ENCODE data around the gene PPP1R13B. TPM values are rescaled to one million over a fixed set of nuclear protein-coding genes. Genes with fewer than 3 reads are reported as not detected.

Gene PPP1R13B
- total RNA-seq, 1 donor from 2014 or later = 16.2 TPM

DNA sequence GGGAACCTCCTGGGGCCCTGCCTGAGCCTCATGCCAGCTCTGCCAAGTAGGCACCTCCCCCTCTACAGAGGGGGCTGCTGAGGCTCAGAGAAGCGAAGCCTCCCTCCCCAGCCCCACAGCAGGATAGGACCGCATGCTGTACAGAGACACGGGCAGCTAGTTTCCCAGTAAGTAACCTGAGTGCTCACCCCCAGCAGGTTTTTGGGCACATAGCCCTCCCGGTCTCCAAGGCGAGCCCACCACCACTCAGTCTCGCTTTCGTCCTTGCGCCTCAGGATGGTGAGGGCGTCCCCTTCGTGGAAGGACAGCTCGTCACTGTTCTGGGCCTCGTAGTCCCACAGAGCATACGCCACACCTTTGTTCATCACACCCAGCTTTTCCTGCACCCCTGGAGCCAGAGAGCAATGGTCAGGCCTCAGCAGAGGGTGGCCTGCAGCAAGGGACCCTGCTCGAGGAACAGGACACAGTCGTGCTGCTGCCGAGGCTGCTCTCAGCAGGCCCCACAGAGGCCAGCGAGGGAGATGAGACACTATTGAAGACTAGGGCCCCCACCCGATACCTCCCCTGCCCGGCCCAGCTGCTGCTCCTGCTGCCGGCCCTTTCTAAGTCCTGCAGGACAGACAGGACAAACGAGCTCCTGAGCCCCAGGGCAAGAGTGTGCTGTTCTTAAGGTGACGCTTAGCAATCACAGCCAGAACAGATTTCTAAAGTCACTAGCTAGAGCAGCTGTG is 111.4 kb downstream of the PPP1R13B start:
- CTCF ChIA-PET = interaction anchor here (0.7 kb wide), 1 partner anchor 61 kb away, joined by 3 read pairs; no protein-coding TSS in a partner anchor

DNA sequence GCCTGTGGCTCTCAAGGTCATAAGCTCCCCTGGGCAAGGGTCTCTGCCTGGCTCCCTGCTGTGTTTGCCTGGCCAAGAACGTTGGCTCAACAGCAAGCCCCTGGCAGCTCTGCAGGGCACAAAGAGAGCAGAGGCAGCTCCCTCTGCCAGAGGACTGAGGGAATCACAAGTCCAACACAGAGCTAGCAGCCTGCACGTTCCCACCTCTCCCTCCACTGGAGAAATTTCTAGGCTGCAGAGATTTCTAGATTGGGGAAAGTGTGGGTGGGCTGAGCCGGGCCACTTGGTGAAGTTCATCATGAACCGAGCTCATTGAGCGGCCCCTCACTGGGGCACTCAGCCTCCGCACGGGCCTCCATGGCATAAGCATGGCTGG is 111.9 kb downstream of the PPP1R13B start:
- ATAC-seq (ENCODE audit: low read depth) = no peak
- CTCF ChIA-PET = interaction anchor here (0.7 kb wide), 1 partner anchor 60 kb away, joined by 3 read pairs; no protein-coding TSS in a partner anchor
- POLR2A ChIA-PET = interaction anchor here (0.6 kb wide), 1 partner anchor 116 kb away, joined by 3 read pairs; no protein-coding TSS in a partner anchor
- no peaks in the 10 kb centered on the region for H3K27me3 Mint-ChIP-seq
- DNase-seq = no peak
- no peak overlapping the region for H3K4me3 Mint-ChIP-seq
- no peaks in the 10 kb centered on the region for H3K9me3 Mint-ChIP-seq
- H3K27ac Mint-ChIP-seq = no peak overlapping the region
- TF ChIP-seq, protein P1, sequence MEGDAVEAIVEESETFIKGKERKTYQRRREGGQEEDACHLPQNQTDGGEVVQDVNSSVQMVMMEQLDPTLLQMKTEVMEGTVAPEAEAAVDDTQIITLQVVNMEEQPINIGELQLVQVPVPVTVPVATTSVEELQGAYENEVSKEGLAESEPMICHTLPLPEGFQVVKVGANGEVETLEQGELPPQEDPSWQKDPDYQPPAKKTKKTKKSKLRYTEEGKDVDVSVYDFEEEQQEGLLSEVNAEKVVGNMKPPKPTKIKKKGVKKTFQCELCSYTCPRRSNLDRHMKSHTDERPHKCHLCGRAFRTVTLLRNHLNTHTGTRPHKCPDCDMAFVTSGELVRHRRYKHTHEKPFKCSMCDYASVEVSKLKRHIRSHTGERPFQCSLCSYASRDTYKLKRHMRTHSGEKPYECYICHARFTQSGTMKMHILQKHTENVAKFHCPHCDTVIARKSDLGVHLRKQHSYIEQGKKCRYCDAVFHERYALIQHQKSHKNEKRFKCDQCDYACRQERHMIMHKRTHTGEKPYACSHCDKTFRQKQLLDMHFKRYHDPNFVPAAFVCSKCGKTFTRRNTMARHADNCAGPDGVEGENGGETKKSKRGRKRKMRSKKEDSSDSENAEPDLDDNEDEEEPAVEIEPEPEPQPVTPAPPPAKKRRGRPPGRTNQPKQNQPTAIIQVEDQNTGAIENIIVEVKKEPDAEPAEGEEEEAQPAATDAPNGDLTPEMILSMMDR (IDR thresholded peaks at IDR 0.05) = no peak
- intact Hi-C loops (cut with micrococcal nuclease) = no loop called here
- no peaks in the 10 kb centered on the region for H3K4me1 Mint-ChIP-seq
- H3K36me3 Mint-ChIP-seq (ENCODE audit: low read depth) = peaks cover 47% of the 10 kb centered on the region

More for the DNA sequence above, 111.4 kb downstream of the PPP1R13B start:
- H3K4me1 Mint-ChIP-seq = no peaks in the 10 kb centered on the region
- ATAC-seq (ENCODE audit: low read depth) = no peak
- intact Hi-C loops (cut with micrococcal nuclease) = no loop called here
- TF ChIP-seq, protein P1 (IDR thresholded peaks at IDR 0.05) = no peak
- DNase-seq = no peak
- no peak overlapping the region for H3K27ac Mint-ChIP-seq
- no peak overlapping the region for H3K4me3 Mint-ChIP-seq
- H3K9me3 Mint-ChIP-seq = no peaks in the 10 kb centered on the region
- POLR2A ChIA-PET = interaction anchor here (0.6 kb wide), 1 partner anchor 117 kb away, joined by 3 read pairs; no protein-coding TSS in a partner anchor
- H3K36me3 Mint-ChIP-seq (ENCODE audit: low read depth) = peaks cover 49% of the 10 kb centered on the region
- H3K27me3 Mint-ChIP-seq = no peaks in the 10 kb centered on the region

DNA sequence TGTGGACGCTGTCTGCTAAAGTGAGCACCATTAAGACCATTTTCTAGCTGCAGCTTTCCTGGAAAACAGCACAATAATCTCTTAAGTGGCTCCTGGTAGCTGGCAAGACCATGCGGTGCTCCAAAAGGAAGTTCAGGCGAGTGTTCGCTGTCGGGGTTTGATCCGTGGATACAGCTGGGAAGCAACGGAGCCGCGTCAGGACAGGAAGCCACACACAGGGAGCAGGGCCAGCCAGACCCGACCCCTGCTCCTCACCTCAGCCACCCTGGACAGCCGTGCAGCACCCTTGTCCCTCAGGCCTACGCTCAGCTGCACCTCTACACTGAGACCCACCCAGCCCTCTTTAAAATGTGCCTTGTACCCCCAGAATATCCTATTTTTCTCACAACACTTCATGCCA is 112.4 kb downstream of the PPP1R13B start:
- H3K4me1 Mint-ChIP-seq = no peaks in the 10 kb centered on the region
- ChIA-PET CTCF (no interaction called here), POLR2A (no interaction called here)
- no peaks in the 10 kb centered on the region for H3K9me3 Mint-ChIP-seq
- DNase-seq (no peak), ATAC-seq (ENCODE audit: low read depth) (no peak)
- no peak overlapping the region for H3K27ac Mint-ChIP-seq
- no peak overlapping the region for H3K4me3 Mint-ChIP-seq
- TF ChIP-seq, protein P1 (IDR thresholded peaks at IDR 0.05) = no peak
- intact Hi-C loops (cut with micrococcal nuclease) = no loop called here
- H3K36me3 Mint-ChIP-seq (ENCODE audit: low read depth) = peaks cover 46% of the 10 kb centered on the region
- no peaks in the 10 kb centered on the region for H3K27me3 Mint-ChIP-seq

DNA sequence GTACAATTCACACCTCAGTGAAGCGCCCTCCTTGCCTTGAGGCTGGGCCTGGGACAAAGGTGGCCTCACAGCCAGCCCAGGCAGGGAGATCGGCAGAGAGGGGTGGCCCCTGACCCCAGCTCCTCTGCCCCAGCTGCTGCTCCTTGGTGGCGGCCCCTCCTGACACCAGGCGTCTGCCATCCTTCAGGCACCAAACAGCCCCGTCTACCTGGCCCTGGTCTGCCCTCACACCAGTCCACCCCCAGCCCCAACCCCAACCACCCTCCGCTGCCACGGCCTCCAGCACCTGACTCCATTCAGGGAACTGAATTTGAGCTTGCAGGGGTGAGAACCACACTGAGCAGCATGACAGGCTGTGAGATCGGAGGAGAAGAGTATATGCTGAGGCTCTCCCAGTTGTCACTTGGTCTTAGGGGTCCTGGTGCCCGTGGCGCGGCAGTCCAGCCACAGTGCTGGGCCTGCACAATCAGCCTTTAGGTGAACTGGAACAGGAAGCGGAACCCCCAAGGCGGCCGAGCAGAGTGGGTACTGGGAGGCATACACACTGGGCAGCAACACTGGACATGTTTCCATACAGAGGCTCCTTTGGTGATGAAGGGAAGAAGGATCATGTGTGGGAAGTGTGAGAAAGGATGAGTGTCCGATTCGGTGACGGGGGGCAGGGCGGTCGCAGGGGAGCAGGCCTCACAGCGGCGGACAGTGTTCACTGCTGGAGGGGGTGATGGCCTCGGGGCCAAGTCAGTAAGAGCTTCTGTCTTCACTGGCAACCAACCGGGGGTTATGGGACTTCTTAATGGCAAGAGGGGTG is 113.1 kb downstream of the PPP1R13B start:
- peaks cover 46% of the 10 kb centered on the region for H3K36me3 Mint-ChIP-seq (ENCODE audit: low read depth)
- no peak overlapping the region for H3K4me3 Mint-ChIP-seq

More for the DNA sequence above, 113.1 kb downstream of the PPP1R13B start:
- CTCF ChIA-PET = no interaction called here
- TF ChIP-seq, protein P1 (IDR thresholded peaks at IDR 0.05) = no peak
- intact Hi-C loops (cut with micrococcal nuclease) = no loop called here
- DNase-seq (no peak), ATAC-seq (ENCODE audit: low read depth) (no peak)
- no peak overlapping the region for H3K27ac Mint-ChIP-seq
- no peaks in the 10 kb centered on the region for H3K4me1 Mint-ChIP-seq
- POLR2A ChIA-PET = no interaction called here
- no peaks in the 10 kb centered on the region for H3K27me3 Mint-ChIP-seq
- no peaks in the 10 kb centered on the region for H3K9me3 Mint-ChIP-seq

Measured in activated B cell treated with CpG ODN at 0.5 μM for 24 hours (primary cell).